OCI-LY1 (cell line): Measurements from ENCODE around the gene SLC27A6.

ENCODE experiments used
- EZH2 ChIP-seq: fragments of 200-600 bp; sonication (generic), shearing (Covaris generic); IDR thresholded peaks from 2 replicates; pipeline ENCODE4 v1.8.0; 2017; ENCODE audit warnings: borderline replicate concordance, mixed run types, mild to moderate bottlenecking, antibody characterized with exemption, low read length, moderate library complexity, mixed read lengths
- TF ChIP-seq, protein P1 (sequence below): fragments of 200-600 bp; sonication (generic), shearing (Covaris generic); IDR thresholded peaks from 2 replicates; pipeline ENCODE4 v1.5.1; 2017; ENCODE audit warnings: mild to moderate bottlenecking, antibody characterized with exemption, low read length, moderate library complexity, mixed read lengths

DNA sequence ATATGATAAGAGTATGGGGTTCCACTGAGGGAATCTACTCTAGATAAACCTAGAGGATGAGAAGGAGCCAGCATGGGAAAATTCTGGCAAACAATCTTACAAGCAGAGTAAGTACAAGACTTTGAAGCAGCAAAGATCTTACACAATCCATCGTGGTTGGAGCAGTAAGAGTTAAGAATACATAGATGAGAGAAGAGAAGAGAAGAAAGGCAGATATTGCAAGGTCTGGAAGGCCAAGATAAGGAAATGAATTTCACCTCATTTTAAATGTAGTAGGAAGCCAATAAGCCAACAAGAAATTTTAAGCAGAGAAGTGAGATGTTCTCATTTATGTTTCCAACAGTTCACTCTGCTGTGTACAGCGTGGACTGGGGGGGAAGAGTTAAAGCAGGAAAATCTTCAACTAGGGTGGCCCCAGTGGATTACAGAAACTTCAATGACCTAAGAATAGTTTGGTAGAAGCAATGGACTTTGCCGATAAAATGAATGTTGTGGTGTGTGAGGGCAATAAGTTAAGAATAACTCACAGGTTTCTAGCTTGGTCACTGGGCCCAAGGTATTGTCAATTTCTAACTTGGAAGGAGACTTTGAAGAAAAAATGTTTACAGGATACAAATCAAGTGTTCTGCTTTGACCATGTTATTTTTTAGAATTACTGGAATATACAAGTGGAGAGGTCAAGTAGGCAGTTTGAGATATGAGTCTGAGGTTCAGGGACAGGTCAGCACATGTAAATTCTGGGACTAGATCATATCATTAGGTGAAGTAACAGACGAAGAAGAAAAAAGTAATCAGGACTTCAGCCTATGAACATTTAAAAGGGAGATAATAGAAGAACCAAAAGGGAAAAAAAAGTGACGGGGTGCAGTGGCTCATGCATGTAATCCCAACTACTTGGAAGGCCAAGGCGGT is 117.2 kb downstream of the SLC27A6 start:
- no peak for TF ChIP-seq EZH2
- TF ChIP-seq, protein P1, sequence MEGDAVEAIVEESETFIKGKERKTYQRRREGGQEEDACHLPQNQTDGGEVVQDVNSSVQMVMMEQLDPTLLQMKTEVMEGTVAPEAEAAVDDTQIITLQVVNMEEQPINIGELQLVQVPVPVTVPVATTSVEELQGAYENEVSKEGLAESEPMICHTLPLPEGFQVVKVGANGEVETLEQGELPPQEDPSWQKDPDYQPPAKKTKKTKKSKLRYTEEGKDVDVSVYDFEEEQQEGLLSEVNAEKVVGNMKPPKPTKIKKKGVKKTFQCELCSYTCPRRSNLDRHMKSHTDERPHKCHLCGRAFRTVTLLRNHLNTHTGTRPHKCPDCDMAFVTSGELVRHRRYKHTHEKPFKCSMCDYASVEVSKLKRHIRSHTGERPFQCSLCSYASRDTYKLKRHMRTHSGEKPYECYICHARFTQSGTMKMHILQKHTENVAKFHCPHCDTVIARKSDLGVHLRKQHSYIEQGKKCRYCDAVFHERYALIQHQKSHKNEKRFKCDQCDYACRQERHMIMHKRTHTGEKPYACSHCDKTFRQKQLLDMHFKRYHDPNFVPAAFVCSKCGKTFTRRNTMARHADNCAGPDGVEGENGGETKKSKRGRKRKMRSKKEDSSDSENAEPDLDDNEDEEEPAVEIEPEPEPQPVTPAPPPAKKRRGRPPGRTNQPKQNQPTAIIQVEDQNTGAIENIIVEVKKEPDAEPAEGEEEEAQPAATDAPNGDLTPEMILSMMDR = no peak
